Left ventricle myocardium inferior (tissue), 1 donor: Measurements from ENCODE around the gene SHC1. TPM values are rescaled to one million over a fixed set of nuclear protein-coding genes. Genes with fewer than 3 reads are reported as not detected.

Source experiments
- DNase-seq: peaks from one replicate; pipeline ENCODE4 v3.0.0-alpha.2; 2020
- H3K27ac ChIP-seq: fragments of 200-600 bp; replicated peaks from 2 replicates; pipeline ENCODE4 v1.8.0; 2021
- H3K27me3 ChIP-seq: fragments of 200-600 bp; 2 replicates; pipeline ENCODE4 v1.8.0; 2021; ENCODE audit warnings: low read depth
- H3K36me3 ChIP-seq: fragments of 200-600 bp; 2 replicates; pipeline ENCODE4 v1.8.0; 2021
- H3K4me1 ChIP-seq: fragments of 200-600 bp; 2 replicates; pipeline ENCODE4 v1.8.0; 2021
- H3K4me3 ChIP-seq: fragments of 200-600 bp; 2 replicates; pipeline ENCODE4 v1.8.0; 2021; ENCODE audit warnings: mild to moderate bottlenecking, moderate library complexity
- H3K9me3 ChIP-seq: fragments of 200-600 bp; replicated peaks from 2 replicates; pipeline ENCODE4 v1.8.0; 2021
- intact Hi-C: fragments of 100-400 bp; cut with micrococcal nuclease; formaldehyde crosslinking; loops from one replicate; pipeline ENCODE4 v1.11.0; 2022
- total RNA-seq: library from RNA; stranded (reverse); fragmentation: NEBNext Ultra II Directional; extraction: Animal tissue kit (Norgen Biotek cat#: 25700); gene quantifications from one replicate; pipeline ENCODE4 v1.2.1, GENCODE V29; 2021
- TF ChIP-seq, protein P1 (sequence below): fragments of 200-600 bp; IDR thresholded peaks from 2 replicates; pipeline ENCODE4 v1.8.0; 2021; ENCODE audit warnings: antibody characterized with exemption, mild to moderate bottlenecking, borderline replicate concordance
- donor health status: DM: no; HTN: yes; CAD: no; lungs with severe emphysema.

Gene SHC1
- total RNA-seq, 1 donor from 2014 or later: 43.0 TPM

DNA sequence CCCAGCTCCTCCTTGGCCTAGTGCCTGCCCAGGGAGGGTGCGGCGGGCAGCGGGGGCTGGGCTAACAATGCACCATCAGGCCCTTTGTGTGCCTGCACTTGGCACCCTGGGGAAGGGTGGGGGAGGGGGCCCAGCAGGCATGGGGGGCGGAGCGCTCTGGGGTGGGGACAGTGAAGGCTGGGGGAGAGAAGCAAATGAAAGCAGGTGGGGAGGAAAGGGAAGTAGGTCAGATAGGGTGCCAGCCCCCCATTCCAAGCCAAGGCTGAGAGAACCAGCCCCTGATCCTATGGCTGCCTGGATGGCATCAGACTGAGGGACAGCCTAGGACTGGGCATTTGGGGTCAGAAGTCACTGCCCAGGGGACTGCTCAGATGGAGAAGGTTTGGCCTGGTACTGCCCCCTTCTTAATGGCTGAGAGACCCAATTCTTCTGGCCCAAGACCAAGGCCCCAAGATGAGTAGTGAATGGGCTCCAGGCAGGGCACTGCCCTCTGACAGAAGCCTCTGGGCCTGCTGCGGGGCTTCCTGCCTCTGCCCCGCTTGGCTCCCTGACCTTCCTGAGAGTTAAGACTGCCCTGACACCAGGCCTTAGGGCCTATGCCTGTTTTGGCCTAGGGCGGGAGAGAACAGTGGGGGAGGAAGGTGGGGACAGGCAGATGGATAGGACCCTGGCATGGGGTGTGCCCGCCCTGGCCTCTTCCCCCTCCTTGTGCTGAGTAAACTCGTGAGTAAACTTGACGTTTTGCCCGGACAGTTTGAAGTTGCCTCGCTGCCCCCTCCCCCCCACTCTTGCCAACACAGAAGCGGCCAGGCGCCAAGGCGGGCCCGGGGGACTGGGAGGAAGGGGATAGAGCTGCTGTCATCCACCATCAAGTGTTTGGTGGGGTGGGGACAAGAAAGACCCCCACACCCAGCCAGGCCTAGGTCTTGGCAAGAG is 34.8 kb upstream of the SHC1 start:
- DNase-seq: peak; percentile 81
- intact Hi-C loops: no loop called here
- Histone ChIP-seq H3K4me3 (peak overlapping the region; percentile 95), H3K4me1 (peaks cover 87% of the 10 kb centered on the region), H3K27ac (peak overlapping the region; percentile 95), H3K27me3 (no peaks in the 10 kb centered on the region), H3K36me3 (no peaks in the 10 kb centered on the region), H3K9me3 (no peaks in the 10 kb centered on the region)
- TF ChIP-seq, protein P1, sequence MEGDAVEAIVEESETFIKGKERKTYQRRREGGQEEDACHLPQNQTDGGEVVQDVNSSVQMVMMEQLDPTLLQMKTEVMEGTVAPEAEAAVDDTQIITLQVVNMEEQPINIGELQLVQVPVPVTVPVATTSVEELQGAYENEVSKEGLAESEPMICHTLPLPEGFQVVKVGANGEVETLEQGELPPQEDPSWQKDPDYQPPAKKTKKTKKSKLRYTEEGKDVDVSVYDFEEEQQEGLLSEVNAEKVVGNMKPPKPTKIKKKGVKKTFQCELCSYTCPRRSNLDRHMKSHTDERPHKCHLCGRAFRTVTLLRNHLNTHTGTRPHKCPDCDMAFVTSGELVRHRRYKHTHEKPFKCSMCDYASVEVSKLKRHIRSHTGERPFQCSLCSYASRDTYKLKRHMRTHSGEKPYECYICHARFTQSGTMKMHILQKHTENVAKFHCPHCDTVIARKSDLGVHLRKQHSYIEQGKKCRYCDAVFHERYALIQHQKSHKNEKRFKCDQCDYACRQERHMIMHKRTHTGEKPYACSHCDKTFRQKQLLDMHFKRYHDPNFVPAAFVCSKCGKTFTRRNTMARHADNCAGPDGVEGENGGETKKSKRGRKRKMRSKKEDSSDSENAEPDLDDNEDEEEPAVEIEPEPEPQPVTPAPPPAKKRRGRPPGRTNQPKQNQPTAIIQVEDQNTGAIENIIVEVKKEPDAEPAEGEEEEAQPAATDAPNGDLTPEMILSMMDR: no peak

DNA sequence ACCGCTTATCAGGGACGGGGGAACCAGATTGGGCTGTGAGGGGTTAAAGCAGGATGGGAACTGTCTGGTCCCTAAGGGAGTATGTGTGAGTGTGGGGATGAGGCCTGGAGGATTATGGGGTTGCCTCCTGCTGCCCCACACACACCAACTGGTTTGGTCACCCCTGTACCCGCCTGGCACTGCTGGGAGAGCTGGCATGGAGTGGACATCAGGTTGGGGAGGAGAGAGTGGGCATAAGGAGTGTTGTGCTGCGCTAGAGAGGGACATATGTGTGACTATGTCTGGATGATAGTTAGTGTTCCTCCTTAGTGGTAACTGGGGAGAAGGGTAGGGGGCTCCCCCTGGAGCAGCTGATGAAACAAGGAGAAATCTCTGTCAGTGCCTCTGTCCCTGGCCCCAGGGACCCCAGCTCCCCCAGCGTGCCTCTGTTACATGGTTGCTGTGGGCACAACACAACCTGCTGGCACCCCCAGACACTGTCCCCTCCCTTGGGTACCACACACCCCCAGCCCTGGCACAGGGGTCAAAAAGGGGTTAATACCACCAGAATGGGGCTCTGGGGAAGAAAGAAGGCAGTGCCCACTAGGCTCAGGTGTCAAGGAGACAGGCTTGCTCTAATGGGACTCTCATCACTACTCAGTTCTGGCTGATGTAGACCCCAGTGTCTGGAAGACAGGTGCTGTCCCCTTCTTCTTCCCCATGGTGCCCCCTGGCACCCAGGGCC is 34.0 kb upstream of the SHC1 start:
- peak overlapping the region; percentile 95 for H3K27ac ChIP-seq
- H3K9me3 ChIP-seq: no peaks in the 10 kb centered on the region
- H3K4me3 ChIP-seq: peak overlapping the region; percentile 95
- DNase-seq: no peak
- intact Hi-C loops: no loop called here
- H3K27me3 ChIP-seq: no peaks in the 10 kb centered on the region
- H3K36me3 ChIP-seq: no peaks in the 10 kb centered on the region
- peaks cover 89% of the 10 kb centered on the region for H3K4me1 ChIP-seq
- TF ChIP-seq, protein P1: no peak

DNA sequence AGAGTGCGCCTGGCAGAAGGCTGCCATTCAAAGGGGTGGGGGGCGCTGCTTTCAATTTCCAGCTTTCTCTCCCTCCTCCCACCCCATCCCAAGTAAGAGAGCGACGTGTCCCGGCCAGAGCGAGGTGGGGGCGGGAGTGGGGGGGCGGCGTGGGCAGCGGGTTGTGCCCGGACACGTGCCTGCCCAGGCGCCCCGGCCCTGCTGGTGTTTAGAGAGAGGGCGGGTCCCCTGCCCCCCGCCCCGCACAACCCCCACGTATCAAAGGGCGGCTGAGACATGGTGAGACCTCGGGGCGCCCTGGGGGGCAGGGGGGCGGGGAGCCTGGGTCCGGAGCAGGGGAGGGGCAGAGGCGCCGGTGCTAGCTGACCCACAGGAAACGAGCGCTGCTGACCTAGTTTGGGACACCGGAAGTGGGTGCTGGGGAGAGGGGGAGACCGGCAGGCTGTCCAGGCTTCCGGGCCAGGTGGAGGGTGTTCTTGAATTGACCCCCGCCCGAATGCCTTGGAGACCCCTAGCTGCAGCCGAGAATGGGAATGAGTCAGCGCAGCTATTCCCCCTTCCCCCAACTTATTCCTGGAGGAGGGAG is 33.3 kb upstream of the SHC1 start:
- peak overlapping the region; percentile 95 for H3K4me3 ChIP-seq
- intact Hi-C loops: no loop called here
- TF ChIP-seq, protein P1: no peak
- H3K27me3 ChIP-seq: no peaks in the 10 kb centered on the region
- H3K4me1 ChIP-seq: peaks cover 89% of the 10 kb centered on the region
- H3K9me3 ChIP-seq: no peaks in the 10 kb centered on the region
- H3K27ac ChIP-seq: peak overlapping the region; percentile 95
- H3K36me3 ChIP-seq: no peaks in the 10 kb centered on the region
- DNase-seq: peak; percentile 80

DNA sequence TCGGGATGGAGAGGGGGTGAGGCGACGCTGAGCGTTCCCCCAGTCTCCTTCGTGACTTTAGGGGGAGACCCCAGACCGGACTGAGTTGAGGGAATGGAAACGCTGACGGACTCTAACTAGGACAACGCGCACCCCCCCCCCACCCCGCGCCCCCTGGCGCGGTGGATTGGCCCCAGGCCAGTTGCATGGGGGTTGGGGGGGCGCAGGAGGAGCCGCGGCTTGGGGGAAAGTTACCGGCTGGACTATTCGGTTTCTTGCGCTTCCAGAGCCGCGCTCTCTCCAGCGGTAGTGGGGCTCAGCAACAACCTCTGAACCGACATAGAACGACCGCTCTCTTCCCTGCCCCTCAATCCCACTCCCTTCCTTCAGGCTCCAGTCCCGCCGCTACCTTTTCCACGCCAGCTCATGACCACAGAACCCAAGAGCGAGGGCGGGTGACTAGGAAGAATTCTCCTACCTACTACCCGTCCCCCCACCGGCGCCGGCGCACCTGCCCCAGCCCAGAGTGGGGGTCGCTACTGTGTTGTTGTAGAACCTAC is 32.7 kb upstream of the SHC1 start:
- Histone ChIP-seq H3K9me3 (no peaks in the 10 kb centered on the region), H3K4me1 (peaks cover 87% of the 10 kb centered on the region), H3K27ac (peak overlapping the region; percentile 95), H3K4me3 (peak overlapping the region; percentile 95), H3K27me3 (no peaks in the 10 kb centered on the region), H3K36me3 (no peaks in the 10 kb centered on the region)
- no peak for DNase-seq
- TF ChIP-seq, protein P1: no peak
- intact Hi-C loops: no loop called here
